GM19324 (cell line): ENCODE results near the gene SRPK3.
"Not testable (repeated sequence)": the region's sequence is repeated elsewhere in the genome, so short reads cannot be mapped to it uniquely, and the experiment has no call there.

ENCODE experiments used
- ATAC-seq: cut with Tn5 transposase; IDR thresholded peaks from one replicate; pipeline ENCODE4 v1.9.1; 2021; ENCODE audit warnings: mild to moderate bottlenecking, moderate library complexity; ENCODE audit not compliant: unreplicated experiment, low FRiP score

SRPK3 gene

GRCh38 chrX:153780678-153781427 lies at the start of gene SRPK3:
Gene SRPK3, plus strand, starts transcription at chrX:153781041. Its CDS starts 46 bp downstream, at chrX:153781087.
- no peak for ATAC-seq

GRCh38 chrX:153731117-153731844 lies 49.6 kb upstream of the SRPK3 start:
- ATAC-seq = no peak

DNA sequence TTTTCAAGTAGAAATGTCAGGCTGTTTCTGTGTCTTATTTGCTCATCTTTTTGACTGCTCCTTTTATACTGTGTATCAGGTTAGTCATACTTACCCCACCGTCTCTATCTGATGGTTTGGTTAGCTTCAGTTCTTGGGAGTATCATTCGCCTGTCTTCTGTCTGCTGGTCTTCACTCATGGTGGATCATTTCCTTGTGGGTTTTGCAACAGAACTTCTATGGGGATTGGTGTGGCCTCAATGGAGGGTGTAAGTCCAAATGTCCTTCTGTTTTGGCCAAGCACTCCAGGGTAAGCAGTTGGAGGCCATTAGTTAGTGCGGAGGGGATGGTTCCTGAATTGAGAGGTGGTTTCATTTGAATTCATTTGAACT lies 49.0 kb upstream of the SRPK3 start:
- ATAC-seq = no peak

- ATAC-seq = no peak
Measured at GRCh38 chrX:153732401-153732800, 48.4 kb upstream of the SRPK3 start.

DNA sequence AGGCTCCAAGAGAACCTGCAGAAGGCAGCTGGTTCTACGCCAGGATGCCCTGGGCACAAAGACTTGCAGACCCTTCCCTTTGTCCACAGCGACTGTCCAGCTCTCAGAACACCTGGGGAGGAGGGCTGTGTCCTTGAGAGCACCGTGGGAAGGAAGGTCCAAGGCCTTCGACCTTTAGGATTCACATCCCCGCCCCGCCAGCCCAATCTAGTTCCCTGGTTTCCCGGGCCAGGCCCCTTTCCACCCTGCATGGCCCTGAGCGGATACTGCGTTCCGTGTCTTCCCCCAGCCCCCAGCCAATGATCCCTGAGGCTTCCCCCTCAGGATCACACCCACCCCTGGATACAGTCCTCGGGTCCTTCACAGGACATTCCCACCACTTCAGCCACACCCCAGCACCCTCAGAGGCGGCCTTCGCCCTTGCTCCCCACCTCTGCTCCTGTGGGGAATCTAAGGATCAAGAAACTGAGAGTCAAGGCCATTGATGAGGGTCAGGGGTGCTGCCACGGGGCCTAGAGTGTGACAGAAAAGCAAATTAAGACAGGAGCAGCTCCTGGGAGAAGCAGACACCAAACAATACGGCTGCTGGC lies 47.1 kb upstream of the SRPK3 start:
- ATAC-seq = no peak

- ATAC-seq = no peak
Measured at GRCh38 chrX:153734871-153735270, 46.0 kb upstream of the SRPK3 start.

GRCh38 chrX:153735274-153735673 lies 45.6 kb upstream of the SRPK3 start:
- ATAC-seq = no peak

GRCh38 chrX:153736071-153736820 lies 44.6 kb upstream of the SRPK3 start:
- no peak for ATAC-seq

DNA sequence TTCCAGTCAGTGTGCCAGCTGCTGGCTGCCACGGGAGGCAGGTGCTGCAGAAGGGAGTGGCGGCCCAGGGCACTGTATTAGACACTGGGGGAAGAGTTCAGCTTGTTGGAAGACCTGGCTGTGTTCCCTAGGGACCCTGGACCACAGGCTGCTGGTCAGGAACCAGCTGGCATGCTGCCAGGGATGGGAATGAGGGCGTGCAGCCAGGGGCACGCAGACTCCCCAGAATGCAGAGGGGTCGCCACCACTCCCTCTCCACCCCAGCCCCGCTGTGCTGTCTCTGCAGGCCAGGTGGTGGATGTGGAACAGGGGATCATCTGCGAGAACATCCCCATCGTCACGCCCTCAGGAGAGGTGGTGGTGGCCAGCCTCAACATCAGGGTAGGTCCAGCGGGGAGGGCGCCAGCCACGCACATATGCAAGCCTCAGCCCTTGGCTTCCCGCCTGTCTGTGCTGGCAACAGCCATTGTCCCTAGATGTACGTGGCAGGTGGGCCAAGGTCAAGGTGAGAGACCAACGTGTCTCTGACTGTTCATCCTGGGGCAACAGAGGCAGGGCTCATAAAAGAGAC lies 43.9 kb upstream of the SRPK3 start:
- no peak for ATAC-seq

DNA sequence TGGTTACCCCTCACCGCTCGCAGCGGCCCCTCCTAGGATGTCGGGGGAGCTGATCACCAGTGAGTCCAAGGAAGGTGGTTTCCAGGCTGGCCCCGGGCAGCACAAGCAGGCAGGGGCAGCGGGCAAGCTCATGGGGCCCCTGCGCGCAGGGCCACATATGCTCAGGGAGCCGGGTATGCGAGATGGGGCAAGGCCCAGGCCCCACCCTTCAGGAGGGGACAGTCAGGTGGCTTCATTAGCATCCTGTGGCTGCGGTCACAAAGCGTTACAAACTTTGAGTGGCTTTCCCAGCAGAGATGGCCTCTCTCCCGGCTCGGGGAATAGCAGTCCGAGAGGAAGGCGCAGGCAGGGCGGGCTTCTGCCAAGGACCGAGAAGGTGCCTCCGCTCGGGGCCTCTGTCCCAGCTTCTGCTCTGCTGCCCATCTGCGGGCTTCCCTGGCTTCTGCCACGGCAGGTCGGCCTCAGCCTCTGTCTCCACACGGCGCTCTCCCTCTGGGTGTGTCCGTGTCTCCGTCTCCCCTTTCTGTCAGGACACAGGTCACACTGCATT lies 42.7 kb upstream of the SRPK3 start:
- no peak for ATAC-seq

GRCh38 chrX:153739754-153740486 lies 40.9 kb upstream of the SRPK3 start:
- no peak for ATAC-seq

GRCh38 chrX:153740631-153741222 lies 40.1 kb upstream of the SRPK3 start:
- ATAC-seq = no peak

DNA sequence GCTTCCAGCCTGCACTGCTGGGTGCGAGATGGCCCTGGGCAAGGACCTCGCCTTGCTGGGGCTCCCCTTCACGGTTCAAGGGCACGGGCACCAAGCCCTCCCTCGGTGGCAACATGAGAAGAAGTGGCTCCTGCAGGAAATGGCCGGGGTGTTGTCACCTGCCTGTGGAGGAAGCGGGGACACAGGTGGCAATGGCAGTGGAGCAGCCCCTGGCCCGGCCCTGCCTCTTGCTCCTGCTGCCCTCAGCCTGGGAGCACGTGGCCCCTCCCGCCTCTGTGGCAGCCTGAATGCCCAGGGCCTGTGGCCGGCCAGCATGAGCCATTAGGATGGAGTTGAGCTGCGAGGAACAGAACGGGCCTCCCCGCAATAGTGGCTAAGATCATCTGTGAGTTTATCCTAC lies 39.4 kb upstream of the SRPK3 start:
- ATAC-seq = no peak

- ATAC-seq = not testable (repeated sequence)
Measured at GRCh38 chrX:153742111-153742510, 38.7 kb upstream of the SRPK3 start.

GRCh38 chrX:153742796-153743467 lies 37.9 kb upstream of the SRPK3 start:
- not testable (repeated sequence) for ATAC-seq

DNA sequence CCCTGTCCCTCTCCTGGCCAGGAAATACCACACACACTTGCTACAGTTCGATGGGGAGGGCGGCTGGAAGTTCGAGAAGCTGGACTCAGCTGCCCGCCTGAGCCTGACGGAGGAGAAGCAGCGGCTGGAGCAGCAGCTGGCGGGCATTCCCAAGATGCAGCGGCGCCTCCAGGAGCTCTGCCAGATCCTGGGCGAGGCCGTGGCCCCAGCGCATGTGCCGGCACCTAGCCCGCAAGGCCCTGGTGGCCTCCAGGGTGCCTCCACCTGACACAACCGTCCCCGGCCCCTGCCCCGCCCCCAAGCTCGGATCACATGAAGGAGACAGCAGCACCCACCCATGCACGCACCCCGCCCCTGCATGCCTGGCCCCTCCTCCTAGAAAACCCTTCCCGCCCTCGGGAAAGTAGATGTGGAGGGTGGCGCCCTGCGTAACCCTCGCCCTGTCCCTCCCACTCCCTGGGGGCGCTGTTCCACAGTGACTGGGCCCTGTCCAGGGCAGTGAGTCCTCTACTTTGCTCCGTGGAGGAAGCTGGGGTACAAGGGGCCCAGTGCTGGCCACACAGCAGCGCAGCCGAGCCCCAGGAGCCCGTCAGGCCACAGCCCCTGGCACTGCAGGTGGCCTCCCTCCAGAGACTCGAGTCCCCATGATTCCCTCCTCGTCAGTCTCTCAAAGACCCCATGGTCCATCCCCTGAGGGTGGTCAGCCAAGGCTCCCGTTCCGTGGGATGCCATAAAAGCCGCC lies 37.2 kb upstream of the SRPK3 start:
- not testable (repeated sequence) for ATAC-seq

DNA sequence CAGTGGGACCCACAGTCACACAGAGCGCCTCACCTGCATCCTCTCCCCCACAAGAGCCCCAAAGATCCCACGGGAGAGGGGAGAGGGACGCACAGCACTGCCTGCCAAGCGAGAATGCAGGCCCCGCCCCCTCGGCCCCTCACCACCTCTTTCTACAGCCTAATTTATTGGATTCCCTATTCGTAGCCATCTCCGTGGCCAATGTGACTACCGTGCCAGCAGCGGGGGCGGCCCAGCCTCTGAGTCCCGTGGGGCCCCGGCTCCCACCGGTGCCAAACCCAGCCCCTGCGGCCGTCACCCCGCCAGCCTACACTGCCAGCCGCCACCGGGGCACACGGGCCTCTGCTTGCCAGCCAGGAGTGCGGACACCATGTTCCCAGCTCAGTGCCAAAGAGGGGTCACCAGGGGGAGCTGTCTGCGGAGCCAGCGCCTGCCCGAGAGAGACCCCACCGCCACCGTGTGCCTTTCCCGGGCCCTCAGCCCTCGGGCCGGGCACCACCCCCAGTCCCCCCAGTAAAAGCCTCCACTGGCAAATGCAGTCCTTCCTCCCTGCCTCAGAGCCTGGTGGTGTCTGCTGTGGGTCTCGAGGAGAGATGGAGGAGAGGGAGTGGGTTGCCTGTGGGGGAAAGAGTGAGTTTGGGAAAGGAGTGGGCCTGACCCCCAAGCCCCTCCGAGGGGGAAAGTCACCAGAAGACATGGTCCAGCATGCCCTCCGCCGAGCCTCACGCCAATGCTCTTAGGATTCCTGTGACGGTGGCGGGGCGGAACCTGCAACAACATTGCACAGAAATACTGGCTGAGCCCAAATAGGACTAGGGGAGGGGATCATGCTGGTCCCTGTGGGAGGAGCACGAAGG lies 36.4 kb upstream of the SRPK3 start:
- ATAC-seq = no peak
